Globus pallidus (tissue), 1 donor: ENCODE data around the gene UBE2C.

Experiments used
- DNase-seq: peaks from one replicate; pipeline ENCODE4 v3.0.0-alpha.2; 2015; ENCODE audit warnings: low spot score

UBE2C gene

DNA sequence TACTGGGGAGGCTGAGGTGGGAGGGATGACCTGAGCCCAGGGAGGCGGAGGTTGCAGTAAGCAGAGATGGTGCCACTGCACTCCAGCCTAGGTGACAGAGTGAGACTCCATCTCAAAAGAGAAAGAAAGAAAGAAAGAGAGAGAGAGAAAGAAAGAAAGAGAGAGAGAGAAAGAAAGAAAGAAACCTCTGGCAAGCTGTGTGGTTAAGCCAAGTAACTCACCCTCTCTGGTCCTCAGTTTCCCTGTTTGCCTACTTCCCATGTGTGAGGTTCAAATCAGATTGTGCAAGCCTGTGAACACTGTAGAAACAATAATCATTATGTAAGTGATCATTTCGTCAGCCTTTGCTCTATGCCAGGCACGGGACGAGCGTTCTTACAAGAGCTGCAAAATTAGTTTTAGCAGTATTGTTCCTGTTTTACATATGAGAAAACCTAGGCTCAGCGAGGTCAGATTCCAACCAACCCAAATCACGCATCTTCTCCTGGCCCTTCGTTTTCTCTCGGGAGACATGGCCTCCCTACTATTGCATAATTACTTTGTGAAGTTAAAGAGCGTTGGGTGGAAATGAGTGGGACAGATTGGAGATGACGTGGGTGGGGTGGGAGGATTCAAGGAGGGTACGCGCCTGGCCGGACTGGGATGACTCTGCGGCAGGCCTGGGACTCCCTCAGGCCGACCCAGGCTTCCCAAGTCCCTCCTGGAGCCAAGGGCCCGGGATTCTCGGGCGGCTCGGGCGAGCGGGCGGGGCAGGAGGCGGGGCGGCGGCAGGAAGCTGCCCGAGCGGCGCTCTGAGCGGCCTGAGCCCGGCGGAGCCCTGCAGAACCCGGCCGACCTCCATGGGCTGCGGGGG, 20.8 kb downstream of the UBE2C start, which contains the start of gene SNX21:
Gene SNX21 (plus strand): TSS at position 770 of the 853 bp plus-strand sequence. CDS start 121 bp downstream, outside the sequence.
- peak; percentile 62 for DNase-seq

GRCh38 chr20:45833883-45834796, 21.7 kb downstream of the UBE2C start:
- peak; percentile 72 for DNase-seq

GRCh38 chr20:45834797-45835161, 22.3 kb downstream of the UBE2C start:
- no peak for DNase-seq

DNA sequence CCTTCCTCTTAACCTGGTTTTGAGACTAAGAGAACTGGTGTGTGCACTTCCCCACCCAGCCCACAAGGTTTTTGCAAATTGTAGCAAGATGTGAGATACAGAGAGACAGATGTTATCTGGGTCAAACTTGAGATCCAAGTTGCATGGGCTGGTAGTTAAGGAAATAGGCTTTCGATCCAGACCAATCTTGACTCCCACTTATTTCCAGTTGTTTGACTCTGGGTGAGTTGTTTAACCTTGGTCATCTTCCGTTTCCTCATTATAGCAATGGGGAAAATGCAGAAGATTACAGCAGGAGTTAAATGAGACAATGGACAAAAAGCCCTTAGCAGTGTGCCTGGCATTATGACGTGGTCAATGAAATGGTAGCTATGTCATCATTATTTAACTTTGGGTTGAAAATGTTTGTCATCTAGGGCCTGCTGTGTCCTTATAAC, 22.9 kb downstream of the UBE2C start:
- no peak for DNase-seq

GRCh38 chr20:45835825-45836224, 23.4 kb downstream of the UBE2C start:
- DNase-seq = no peak

DNA sequence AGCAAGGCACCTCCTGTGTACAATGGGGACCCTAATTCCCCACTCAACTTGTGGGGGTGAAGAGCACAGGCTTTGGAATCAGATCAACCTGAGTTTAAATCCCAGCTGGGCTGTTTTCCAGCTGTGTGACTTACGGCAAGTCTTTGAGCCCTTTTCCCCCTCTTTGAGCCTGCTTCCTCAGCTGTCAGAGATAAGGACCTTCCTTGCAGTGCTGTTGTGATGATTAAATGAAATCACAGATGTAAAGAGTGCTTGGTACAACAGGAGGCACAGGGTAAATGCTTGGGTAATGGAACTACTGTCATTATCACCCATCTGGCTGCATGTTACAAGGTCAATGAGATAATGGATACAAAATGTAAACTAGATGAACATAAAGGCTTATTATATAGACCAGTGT, 24.4 kb downstream of the UBE2C start:
- DNase-seq = no peak

DNA sequence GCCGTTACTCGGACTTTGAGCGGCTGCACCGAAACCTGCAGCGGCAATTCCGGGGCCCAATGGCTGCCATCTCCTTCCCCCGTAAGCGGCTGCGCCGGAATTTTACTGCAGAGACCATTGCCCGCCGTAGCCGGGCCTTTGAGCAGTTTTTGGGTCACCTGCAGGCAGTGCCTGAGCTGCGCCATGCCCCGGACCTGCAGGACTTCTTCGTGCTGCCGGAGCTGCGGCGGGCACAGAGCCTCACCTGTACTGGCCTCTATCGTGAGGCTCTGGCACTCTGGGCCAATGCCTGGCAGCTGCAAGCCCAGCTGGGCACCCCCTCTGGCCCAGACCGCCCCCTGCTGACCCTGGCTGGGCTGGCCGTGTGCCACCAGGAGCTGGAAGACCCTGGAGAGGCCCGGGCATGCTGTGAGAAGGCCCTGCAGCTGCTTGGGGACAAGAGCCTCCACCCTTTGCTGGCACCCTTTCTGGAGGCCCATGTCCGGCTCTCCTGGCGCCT, 28.3 kb downstream of the UBE2C start:
- no peak for DNase-seq

- no peak for DNase-seq
These were observed 29.1 kb downstream of the UBE2C start for GRCh38 chr20:45841407-45842129.

- DNase-seq = no peak
These were observed 29.8 kb downstream of the UBE2C start for GRCh38 chr20:45842169-45842812.

DNA sequence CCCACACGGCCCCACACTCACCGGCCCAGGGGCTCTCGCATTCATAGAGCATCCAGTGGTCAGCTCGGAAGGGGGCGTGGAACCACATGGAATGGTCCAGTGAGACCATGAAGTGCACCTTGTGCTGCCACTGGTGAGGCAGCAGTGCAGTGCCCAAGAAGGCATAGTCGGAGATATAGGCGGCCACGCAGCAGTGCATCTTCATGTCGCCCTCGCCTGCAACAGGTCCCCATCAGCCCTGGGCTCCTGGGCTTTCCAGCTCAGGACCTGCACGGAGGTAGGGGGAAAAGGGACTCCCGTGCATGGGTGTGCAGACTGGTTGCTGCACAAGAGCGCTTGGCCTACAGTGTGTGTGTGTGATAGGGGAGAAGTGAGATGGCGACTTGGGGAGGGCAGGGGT, 31.1 kb downstream of the UBE2C start:
- no peak for DNase-seq

- DNase-seq = no peak
These were observed 33.0 kb downstream of the UBE2C start for GRCh38 chr20:45845452-45845851.

DNA sequence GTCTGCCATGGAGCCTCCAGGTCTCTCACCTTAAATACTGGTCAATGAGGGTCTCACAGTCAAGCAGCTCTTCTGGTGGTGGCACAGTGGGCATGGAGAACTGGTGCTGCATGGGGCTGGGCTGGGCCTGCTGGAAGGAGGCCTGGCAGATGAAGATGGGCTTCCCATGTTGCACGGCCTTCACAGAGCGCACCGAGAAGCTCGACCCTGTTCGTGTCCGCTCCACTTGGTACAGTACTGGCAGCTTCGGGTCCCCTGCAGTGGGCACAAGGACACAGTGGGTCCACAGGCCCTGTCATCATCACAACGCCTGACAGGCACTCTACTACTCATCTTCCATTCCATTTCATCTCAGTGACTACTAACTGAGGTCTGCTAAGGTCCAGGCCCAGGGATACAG, 36.0 kb downstream of the UBE2C start:
- no peak for DNase-seq

DNA sequence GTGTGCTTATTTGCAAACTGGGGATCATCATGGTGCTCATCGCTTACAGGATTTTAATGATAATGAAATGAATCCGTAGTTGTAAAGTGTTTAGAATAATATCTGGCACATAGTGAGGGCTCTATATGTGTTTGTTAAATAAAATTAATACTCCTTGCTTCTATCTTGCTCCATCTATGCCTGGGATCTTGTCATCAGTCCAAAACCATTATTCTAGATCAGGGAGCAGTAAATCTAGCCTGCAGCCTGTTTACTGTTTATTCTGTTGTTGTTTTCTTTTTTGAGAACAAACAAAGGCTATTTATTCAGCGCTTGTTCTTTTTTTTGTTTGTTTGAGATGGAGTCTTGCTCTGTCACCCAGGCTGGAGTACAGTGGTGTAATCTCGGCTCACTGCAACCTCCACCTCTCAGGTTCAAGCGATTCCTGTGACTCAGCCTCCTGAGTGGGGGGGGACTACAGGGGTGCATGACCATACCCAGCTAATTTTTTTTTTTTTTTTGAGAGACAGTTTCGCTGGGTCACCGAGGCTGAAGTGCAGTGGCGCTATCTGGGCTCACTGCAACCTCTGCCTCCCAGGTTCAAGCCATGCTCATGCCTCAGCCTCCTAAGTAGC, 36.6 kb downstream of the UBE2C start:
- DNase-seq = no peak

GRCh38 chr20:45850238-45850637, 37.8 kb downstream of the UBE2C start:
- no peak for DNase-seq

GRCh38 chr20:45850926-45851325, 38.5 kb downstream of the UBE2C start:
- no peak for DNase-seq

DNA sequence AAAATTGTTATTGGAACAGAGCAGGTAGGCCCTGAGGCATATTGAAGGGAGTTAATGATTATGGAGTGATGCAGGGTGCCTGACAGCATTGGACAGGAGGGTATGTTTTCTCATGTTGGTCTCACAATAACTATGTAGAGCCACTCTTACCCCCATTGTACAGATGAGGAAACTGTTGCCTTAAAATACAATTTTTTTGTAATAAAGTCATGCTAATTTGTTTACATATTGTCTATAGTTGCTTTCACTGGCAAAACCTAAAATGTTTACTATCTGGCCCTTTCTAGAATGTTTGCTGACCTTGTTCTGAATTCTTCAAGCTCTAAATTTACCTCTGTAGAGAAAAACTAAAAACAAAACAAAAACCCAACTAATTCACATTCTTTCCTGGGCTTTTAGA, 39.1 kb downstream of the UBE2C start:
- no peak for DNase-seq

DNA sequence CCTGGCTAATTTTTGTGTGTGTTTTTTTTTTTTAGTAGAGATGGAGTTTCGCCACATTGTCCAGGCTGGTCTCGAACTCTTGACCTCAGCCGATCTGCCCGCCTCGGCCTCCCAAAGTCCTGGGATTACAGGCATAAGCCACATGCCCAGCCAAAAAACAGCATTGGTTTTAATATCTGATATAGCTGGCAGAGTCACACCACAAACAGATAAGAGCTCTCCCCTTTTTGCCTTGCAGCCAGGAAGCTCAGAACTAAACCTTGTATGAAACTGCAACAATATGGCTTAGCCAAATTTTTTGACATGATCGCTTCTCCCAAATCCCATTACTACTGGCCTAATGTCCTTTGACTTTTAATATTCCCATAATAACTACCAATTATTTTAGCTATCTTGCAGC, 39.9 kb downstream of the UBE2C start:
- no peak for DNase-seq

DNA sequence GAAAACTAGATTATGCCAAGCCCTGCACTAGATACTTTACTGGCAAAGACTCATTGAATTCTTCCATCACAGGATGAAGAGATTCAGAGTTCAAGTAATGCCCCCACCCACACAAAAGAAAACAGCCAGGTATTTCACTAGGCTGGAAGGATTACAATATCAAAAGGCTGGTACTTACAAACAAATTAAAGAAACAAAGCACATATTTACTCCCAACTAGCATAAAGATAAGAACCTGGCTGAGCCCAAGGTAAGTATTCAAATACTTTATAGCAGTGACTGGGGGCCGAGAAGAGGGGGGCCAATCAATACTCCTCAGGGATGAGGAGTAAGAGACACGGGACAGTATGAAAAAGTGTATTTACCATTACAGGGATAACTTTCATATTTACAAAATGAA, 41.0 kb downstream of the UBE2C start:
- DNase-seq = no peak

DNA sequence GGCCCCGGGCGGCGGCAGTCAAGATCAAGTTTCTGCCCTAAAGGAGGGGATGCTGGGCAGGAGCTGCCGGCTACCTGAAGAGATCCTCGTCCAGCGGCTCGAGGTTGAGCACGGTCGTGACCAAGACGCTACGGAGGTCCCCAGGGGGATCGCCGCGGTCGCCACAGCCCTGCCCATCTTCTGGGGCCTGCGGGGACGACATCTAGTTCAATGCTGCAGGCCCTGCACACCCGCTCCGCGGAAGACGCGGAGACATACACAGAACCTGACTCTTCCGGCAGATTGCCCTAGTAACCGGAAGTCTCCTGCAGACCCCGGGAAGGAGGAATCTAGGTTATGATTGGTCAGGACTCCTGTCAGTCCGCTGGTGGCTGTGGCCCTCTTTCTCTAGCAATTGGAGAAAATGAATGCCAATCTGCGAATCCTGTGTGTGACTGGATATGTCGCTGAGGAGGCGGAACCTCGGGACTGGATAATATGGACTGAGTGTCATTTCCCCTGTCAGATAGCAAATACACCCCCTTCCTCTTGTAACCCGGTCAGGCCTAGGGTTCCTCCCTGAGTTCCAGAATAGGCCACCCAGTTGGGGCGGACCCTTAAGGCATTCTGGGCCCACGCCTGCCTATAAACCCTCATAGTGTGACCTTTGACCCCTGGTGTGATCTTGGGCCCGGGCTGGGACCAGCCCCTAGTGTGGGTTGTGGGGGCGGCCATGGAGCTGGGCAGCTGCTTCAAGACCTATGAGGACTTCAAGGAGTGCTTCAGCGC, 44.9 kb downstream of the UBE2C start, which contains the start of the genes ACOT8 and ZSWIM3:
Gene ACOT8 (minus strand): TSS at position 279 of the 768 bp plus-strand sequence. CDS start 77 bp downstream, at position 202.
Gene ZSWIM3 (plus strand): TSS at position 501 of the 768 bp plus-strand sequence. CDS start 212 bp downstream, at position 713.
- peak; percentile 99 for DNase-seq

DNA sequence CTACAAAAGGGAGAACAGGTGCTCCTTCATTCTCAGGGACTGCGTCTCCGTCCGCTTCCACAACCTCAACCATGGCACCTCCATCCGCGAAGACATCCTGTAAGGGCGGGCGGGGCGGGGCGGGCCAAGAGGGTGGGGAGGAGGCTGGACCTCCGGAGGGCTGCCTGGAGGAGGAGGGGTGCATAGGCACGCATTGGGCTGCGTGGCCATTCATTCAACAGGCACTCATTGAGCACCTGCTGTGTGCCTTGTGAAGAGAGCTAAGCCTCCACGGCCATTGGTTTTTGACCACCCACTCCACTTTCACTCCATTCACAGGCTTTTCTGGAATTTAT, 45.4 kb downstream of the UBE2C start:
- no peak for DNase-seq
